Activated B cell treated with CpG ODN at 0.5 μM for 24 hours (primary cell): Measurements from ENCODE around the gene BTLA. TPM values are rescaled to one million over a fixed set of nuclear protein-coding genes. Genes with fewer than 3 reads are reported as not detected.

Experiments
- ATAC-seq: fragments of 200-7000 bp; cut with Tn5 transposase; one replicate; pipeline ENCODE4 v1.10.0; 2021; ENCODE audit warnings: low read depth, mild to moderate bottlenecking, moderate library complexity
- CTCF ChIA-PET: fragments of 350-600 bp; sonication (Branson Sonifier 250); formaldehyde crosslinking; loops from one replicate; lab custom pipeline; 2021; ENCODE audit warnings: antibody characterized with exemption; lab: Charles Lee
- POLR2A ChIA-PET: fragments of 350-600 bp; sonication (Branson Sonifier 250); formaldehyde crosslinking; loops from one replicate; lab custom pipeline; 2021; ENCODE audit warnings: antibody characterized with exemption; lab: Charles Lee
- DNase-seq: peaks from one replicate; pipeline ENCODE4 v3.0.0; 2022
- H3K27ac Mint-ChIP-seq: one replicate; pipeline ENCODE4 v1.8.0; 2020; ENCODE audit warnings: mixed read lengths
- H3K27me3 Mint-ChIP-seq: one replicate; pipeline ENCODE4 v1.8.0; 2021; ENCODE audit warnings: mixed read lengths
- H3K36me3 Mint-ChIP-seq: one replicate; pipeline ENCODE4 v1.8.0; 2021; ENCODE audit warnings: low read depth, mixed read lengths
- H3K4me1 Mint-ChIP-seq: one replicate; pipeline ENCODE4 v1.8.0; 2021; ENCODE audit warnings: mixed read lengths
- H3K4me3 Mint-ChIP-seq: one replicate; pipeline ENCODE4 v1.8.0; 2020; ENCODE audit warnings: mild to moderate bottlenecking, mixed read lengths
- H3K9me3 Mint-ChIP-seq: one replicate; pipeline ENCODE4 v1.8.0; 2020; ENCODE audit warnings: mixed read lengths
- CTCF ChIP-seq: fragments of 200-600 bp; IDR thresholded peaks from one replicate; pipeline ENCODE4 v1.8.0; 2022; ENCODE audit warnings: antibody characterized with exemption, mild to moderate bottlenecking
- intact Hi-C: fragments of 100-400 bp; cut with micrococcal nuclease; formaldehyde crosslinking; loops from one replicate; pipeline ENCODE4 v1.15.1; 2024
- total RNA-seq: library from RNA; stranded (reverse); gene quantifications from 2 replicates; pipeline ENCODE4 v1.2.3, GENCODE V29; 2022

The BTLA gene
- total RNA-seq, 1 donor from 2014 or later, result 53.2 TPM

GRCh38 chr3:112460519-112461195 is 38.6 kb downstream of the BTLA start:
- Mint-ChIP-seq H3K27me3 (no peaks in the 10 kb centered on the region), H3K9me3 (peaks cover 2% of the 10 kb centered on the region), H3K4me3 (peak overlapping the region; percentile 71), H3K4me1 (peaks cover 88% of the 10 kb centered on the region), H3K27ac (peak overlapping the region; percentile 85), H3K36me3 (peaks cover 37% of the 10 kb centered on the region)
- ATAC-seq (peak; percentile 27), DNase-seq (no peak)
- no peak for TF ChIP-seq CTCF
- intact Hi-C loops, result loop anchor here (2.0 to 10.0 kb wide), 3 partner anchors 14 to 1234 kb away; partner anchors contain the start of gene USF3
- CTCF ChIA-PET, result no interaction called here
- POLR2A ChIA-PET, result interaction anchor here (0.6 to 1.3 kb wide), 7 partner anchors 29 to 327 kb away, joined by 3 to 4 read pairs (median 3); partner anchors contain the start of gene BTLA

GRCh38 chr3:112459750-112460149 is 39.5 kb downstream of the BTLA start:
- intact Hi-C loops, result loop anchor here (1.0 to 10.0 kb wide), 5 partner anchors 10 to 1235 kb away; partner anchors contain the start of gene USF3
- ATAC-seq (peak; percentile 49), DNase-seq (no peak)
- Mint-ChIP-seq H3K27me3 (no peaks in the 10 kb centered on the region), H3K9me3 (peaks cover 2% of the 10 kb centered on the region), H3K4me1 (peaks cover 88% of the 10 kb centered on the region), H3K36me3 (peaks cover 29% of the 10 kb centered on the region), H3K27ac (peak overlapping the region; percentile 85), H3K4me3 (peak overlapping the region; percentile 71)
- TF ChIP-seq CTCF, result no peak
- POLR2A ChIA-PET, result interaction anchor here (1.0 kb wide), 1 partner anchor 39 kb away, joined by 9 read pairs; no protein-coding TSS in a partner anchor
- CTCF ChIA-PET, result no interaction called here

DNA sequence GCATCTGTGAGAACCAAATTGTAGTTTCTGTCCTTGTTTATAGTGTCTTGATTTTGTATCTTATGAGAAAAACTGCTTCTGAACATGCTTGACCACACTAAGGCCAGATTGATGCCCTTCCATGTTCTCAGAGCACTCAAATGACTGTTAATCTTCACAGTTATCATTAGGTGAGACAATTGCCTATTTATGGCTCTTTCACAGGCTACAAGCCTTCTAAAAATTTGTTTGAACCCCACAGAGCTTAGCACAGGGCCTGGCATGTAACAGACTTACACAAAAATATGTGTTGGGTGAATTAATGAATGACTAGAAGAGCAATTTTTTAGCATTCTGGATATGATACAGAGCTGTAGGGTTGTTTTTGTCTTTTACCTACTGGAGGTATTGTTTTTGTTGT is 43.1 kb downstream of the BTLA start:
- no peak overlapping the region for H3K4me3 Mint-ChIP-seq
- peak overlapping the region; percentile 51 for H3K27ac Mint-ChIP-seq
- TF ChIP-seq CTCF, result no peak
- H3K27me3 Mint-ChIP-seq, result no peaks in the 10 kb centered on the region
- no peak for ATAC-seq
- H3K9me3 Mint-ChIP-seq, result no peaks in the 10 kb centered on the region
- H3K4me1 Mint-ChIP-seq, result peaks cover 73% of the 10 kb centered on the region
- no peak for DNase-seq
- CTCF ChIA-PET, result interaction anchor here (1.0 to 1.4 kb wide), 2 partner anchors 10 to 32 kb away, joined by 3 read pairs; no protein-coding TSS in a partner anchor
- H3K36me3 Mint-ChIP-seq, result peaks cover 7% of the 10 kb centered on the region
- intact Hi-C loops, result loop anchor here (10.0 kb wide), 1 partner anchor 51 kb away; no protein-coding TSS in a partner anchor
- POLR2A ChIA-PET, result interaction anchor here (0.9 to 1.0 kb wide), 2 partner anchors 8 to 10 kb away, joined by 4 read pairs; no protein-coding TSS in a partner anchor

- Mint-ChIP-seq H3K36me3 (peaks cover 7% of the 10 kb centered on the region), H3K4me3 (no peak overlapping the region), H3K27me3 (no peaks in the 10 kb centered on the region), H3K27ac (peak overlapping the region; percentile 61), H3K4me1 (peaks cover 40% of the 10 kb centered on the region), H3K9me3 (peaks cover 2% of the 10 kb centered on the region)
- POLR2A ChIA-PET, result interaction anchor here (1.1 kb wide), 1 partner anchor 15 kb away, joined by 3 read pairs; no protein-coding TSS in a partner anchor
- intact Hi-C loops, result loop anchor here (1.0 kb wide), 1 partner anchor 10 kb away; no protein-coding TSS in a partner anchor
- CTCF ChIA-PET, result no interaction called here
- no peak for DNase-seq
- no peak for TF ChIP-seq CTCF
- ATAC-seq, result no peak
Measured at GRCh38 chr3:112448939-112449338, 50.3 kb downstream of the BTLA start.

DNA sequence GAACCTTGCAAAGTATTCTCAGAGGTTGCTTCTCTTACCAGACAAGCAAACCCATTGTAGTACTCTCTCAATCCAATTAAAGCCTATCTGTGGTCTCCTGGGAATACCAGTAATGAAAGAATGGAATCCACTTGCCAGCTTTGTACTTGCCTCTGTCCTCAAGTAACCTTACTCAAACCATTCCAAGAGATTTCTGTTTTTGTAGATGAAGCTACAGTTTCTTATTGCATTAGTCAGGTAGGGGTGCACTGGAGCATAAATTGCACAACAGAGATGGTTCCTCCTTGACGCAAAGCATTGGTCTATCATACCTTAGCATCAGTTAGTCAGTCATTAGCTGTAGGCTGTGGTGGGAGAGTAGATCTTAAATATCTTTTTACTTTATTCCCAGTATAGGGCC is 52.9 kb downstream of the BTLA start:
- peak; percentile 71 for ATAC-seq
- DNase-seq, result no peak
- TF ChIP-seq CTCF, result no peak
- POLR2A ChIA-PET, result interaction anchor here (1.2 kb wide), 1 partner anchor 10 kb away, joined by 4 read pairs; no protein-coding TSS in a partner anchor
- Mint-ChIP-seq H3K27me3 (no peaks in the 10 kb centered on the region), H3K36me3 (peaks cover 5% of the 10 kb centered on the region), H3K9me3 (peaks cover 2% of the 10 kb centered on the region), H3K4me3 (no peak overlapping the region), H3K27ac (peak overlapping the region; percentile 4), H3K4me1 (peaks cover 39% of the 10 kb centered on the region)
- CTCF ChIA-PET, result interaction anchor here (0.7 to 1.0 kb wide), 2 partner anchors 9 to 309 kb away, joined by 3 read pairs; no protein-coding TSS in a partner anchor
- intact Hi-C loops, result loop anchor here (1.0 kb wide), 1 partner anchor 9 kb away; no protein-coding TSS in a partner anchor
